ENCODE results near the gene ZCCHC24.

Gene ZCCHC24

GRCh38 chr10:79410315-79411094, 34.9 kb downstream of the ZCCHC24 start:
- DNase-seq (ENCODE audit: low spot score): no peak

- no peak for DNase-seq (ENCODE audit: low spot score)
These were observed 35.7 kb downstream of the ZCCHC24 start for GRCh38 chr10:79409726-79410085.

GRCh38 chr10:79409038-79409725, 36.2 kb downstream of the ZCCHC24 start:
- DNase-seq (ENCODE audit: low spot score): no peak

- no peak for DNase-seq (ENCODE audit: low spot score)
These were observed 37.3 kb downstream of the ZCCHC24 start for GRCh38 chr10:79407811-79408795.

- DNase-seq (ENCODE audit: low spot score): no peak
These were observed 38.0 kb downstream of the ZCCHC24 start for GRCh38 chr10:79407423-79407796.

GRCh38 chr10:79406683-79407422, 38.6 kb downstream of the ZCCHC24 start:
- DNase-seq (ENCODE audit: low spot score): no peak

- DNase-seq (ENCODE audit: low spot score): no peak
These were observed 39.4 kb downstream of the ZCCHC24 start for GRCh38 chr10:79405995-79406515.

GRCh38 chr10:79405221-79405994, 40.0 kb downstream of the ZCCHC24 start:
- no peak for DNase-seq (ENCODE audit: low spot score)

GRCh38 chr10:79404690-79405131, 40.7 kb downstream of the ZCCHC24 start:
- DNase-seq (ENCODE audit: low spot score): no peak

- no peak for DNase-seq (ENCODE audit: low spot score)
These were observed 41.2 kb downstream of the ZCCHC24 start for GRCh38 chr10:79404231-79404609.

GRCh38 chr10:79403441-79404230, 41.8 kb downstream of the ZCCHC24 start:
- DNase-seq (ENCODE audit: low spot score): no peak

- no peak for DNase-seq (ENCODE audit: low spot score)
These were observed 42.5 kb downstream of the ZCCHC24 start for GRCh38 chr10:79402951-79403350.

- DNase-seq (ENCODE audit: low spot score): no peak
These were observed 42.8 kb downstream of the ZCCHC24 start for GRCh38 chr10:79402625-79402946.

GRCh38 chr10:79401015-79401921, 44.2 kb downstream of the ZCCHC24 start:
- DNase-seq (ENCODE audit: low spot score): no peak

GRCh38 chr10:79400146-79401004, 45.0 kb downstream of the ZCCHC24 start:
- DNase-seq (ENCODE audit: low spot score): peak; percentile 54

GRCh38 chr10:79399223-79399831, 46.1 kb downstream of the ZCCHC24 start:
- DNase-seq (ENCODE audit: low spot score): no peak

GRCh38 chr10:79398642-79399041, 46.8 kb downstream of the ZCCHC24 start:
- no peak for DNase-seq (ENCODE audit: low spot score)
